ENCODE results near the gene BABAM2. TPM values are rescaled to one million over a fixed set of nuclear protein-coding genes. Genes with fewer than 3 reads are reported as not detected.

The BABAM2 gene
- total and polyA plus RNA-seq, 2 experiments from 2014 or later = 35.2 to 46.1 TPM

DNA sequence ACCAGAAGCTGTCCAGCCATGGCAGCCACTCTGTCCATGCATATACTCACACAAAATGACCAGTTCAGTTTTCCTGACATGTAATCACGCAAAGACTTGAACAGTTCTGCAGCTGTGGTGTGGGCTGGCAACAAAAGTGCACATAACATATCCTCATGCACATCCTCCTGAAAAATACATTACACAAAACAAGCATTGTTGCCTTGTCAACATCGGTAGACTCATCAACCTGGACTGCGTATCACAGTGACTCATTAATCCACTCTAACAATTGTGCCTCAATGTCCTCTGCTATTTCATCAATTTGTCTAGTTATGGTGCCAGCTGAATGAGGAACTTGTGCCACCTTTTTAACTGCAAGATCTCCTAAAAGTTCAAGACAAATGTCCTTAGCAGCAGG lies 19.8 kb upstream of the BABAM2 start:
- DNase-seq = no peak
- WGBS, 2 experiments (ENCODE audit: low coverage in 1 of 2, low lambda C conversion rate in 2 of 2, missing lambda C conversion rate in 2 of 2) = 94 to 98% methylated on average over 3 of the region's 3 CpGs
- no peaks in the 10 kb centered on the region for H3K79me2 ChIP-seq (ENCODE audit: insufficient read depth)
- H2AFZ ChIP-seq = no peak overlapping the region
- no peak overlapping the region for H3K27ac ChIP-seq
- no peak overlapping the region for H3K4me3 ChIP-seq
- no peaks in the 10 kb centered on the region for H3K9me2 ChIP-seq (ENCODE audit: insufficient read depth)
- no peak overlapping the region for H3K4me2 ChIP-seq (ENCODE audit: unreplicated experiment)
- H3F3A ChIP-seq (ENCODE audit: insufficient read depth) = no peaks in the 10 kb centered on the region
- H3K4me1 ChIP-seq (ENCODE audit: insufficient read depth) = no peaks in the 10 kb centered on the region
- no peak for TF ChIP-seq EZH2 (IDR thresholded peaks at IDR 0.05; ENCODE audit: insufficient read depth, poor library complexity, severe bottlenecking)
- TF ChIP-seq EZH2phosphoT487 (IDR thresholded peaks at IDR 0.05; ENCODE audit: insufficient read depth, low read depth) = no peak
- in situ Hi-C loops (cut with MboI) = no loop called here
- no peak overlapping the region for H3K9ac ChIP-seq
- H3K36me3 ChIP-seq (ENCODE audit: low read depth) = no peaks in the 10 kb centered on the region
- H3K9me3 ChIP-seq (ENCODE audit: low read depth) = no peaks in the 10 kb centered on the region
- no peaks in the 10 kb centered on the region for H4K20me1 ChIP-seq (ENCODE audit: insufficient read depth)
- H3K27me3 ChIP-seq (replicated peaks; ENCODE audit: insufficient read depth) = no peaks in the 10 kb centered on the region

GRCh38 chr2:27871802-27872201 lies 18.7 kb upstream of the BABAM2 start:
- no peaks in the 10 kb centered on the region for H3F3A ChIP-seq (ENCODE audit: insufficient read depth)
- in situ Hi-C loops (cut with MboI) = no loop called here
- H3K4me3 ChIP-seq = no peak overlapping the region
- no peaks in the 10 kb centered on the region for H3K4me1 ChIP-seq (ENCODE audit: insufficient read depth)
- no peak overlapping the region for H3K27ac ChIP-seq
- H3K9me3 ChIP-seq (ENCODE audit: low read depth) = no peaks in the 10 kb centered on the region
- TF ChIP-seq EZH2 (IDR thresholded peaks at IDR 0.05; ENCODE audit: insufficient read depth, poor library complexity, severe bottlenecking) = no peak
- no peak for TF ChIP-seq EZH2phosphoT487 (IDR thresholded peaks at IDR 0.05; ENCODE audit: insufficient read depth, low read depth)
- H3K27me3 ChIP-seq (replicated peaks; ENCODE audit: insufficient read depth) = no peaks in the 10 kb centered on the region
- no peaks in the 10 kb centered on the region for H4K20me1 ChIP-seq (ENCODE audit: insufficient read depth)
- WGBS, 2 experiments (ENCODE audit: low coverage in 1 of 2, low lambda C conversion rate in 2 of 2, missing lambda C conversion rate in 2 of 2) = 95 to 97% methylated on average over 3 of the region's 3 CpGs
- no peak overlapping the region for H2AFZ ChIP-seq
- no peaks in the 10 kb centered on the region for H3K36me3 ChIP-seq (ENCODE audit: low read depth)
- H3K4me2 ChIP-seq (ENCODE audit: unreplicated experiment) = no peak overlapping the region
- H3K79me2 ChIP-seq (ENCODE audit: insufficient read depth) = no peaks in the 10 kb centered on the region
- H3K9ac ChIP-seq = no peak overlapping the region
- no peaks in the 10 kb centered on the region for H3K9me2 ChIP-seq (ENCODE audit: insufficient read depth)
- DNase-seq = no peak

- H3K9me3 ChIP-seq (ENCODE audit: low read depth) = no peaks in the 10 kb centered on the region
- H3K4me2 ChIP-seq (ENCODE audit: unreplicated experiment) = no peak overlapping the region
- in situ Hi-C loops (cut with MboI) = no loop called here
- H3K4me1 ChIP-seq (ENCODE audit: insufficient read depth) = no peaks in the 10 kb centered on the region
- WGBS, 2 experiments (ENCODE audit: low coverage in 1 of 2, low lambda C conversion rate in 2 of 2, missing lambda C conversion rate in 2 of 2) = 7 to 9% methylated on average over 1 of the region's 1 CpG
- DNase-seq = no peak
- H3K79me2 ChIP-seq (ENCODE audit: insufficient read depth) = no peaks in the 10 kb centered on the region
- H3K36me3 ChIP-seq (ENCODE audit: low read depth) = no peaks in the 10 kb centered on the region
- H3K9ac ChIP-seq = no peak overlapping the region
- H2AFZ ChIP-seq = no peak overlapping the region
- H3K27me3 ChIP-seq (replicated peaks; ENCODE audit: insufficient read depth) = no peaks in the 10 kb centered on the region
- no peaks in the 10 kb centered on the region for H3K9me2 ChIP-seq (ENCODE audit: insufficient read depth)
- H4K20me1 ChIP-seq (ENCODE audit: insufficient read depth) = no peaks in the 10 kb centered on the region
- TF ChIP-seq EZH2phosphoT487 (IDR thresholded peaks at IDR 0.05; ENCODE audit: insufficient read depth, low read depth) (no peak), EZH2 (IDR thresholded peaks at IDR 0.05; ENCODE audit: insufficient read depth, poor library complexity, severe bottlenecking) (no peak)
- H3K27ac ChIP-seq = no peak overlapping the region
- no peaks in the 10 kb centered on the region for H3F3A ChIP-seq (ENCODE audit: insufficient read depth)
- no peak overlapping the region for H3K4me3 ChIP-seq
These were observed 17.4 kb upstream of the BABAM2 start for GRCh38 chr2:27873091-27873490.

DNA sequence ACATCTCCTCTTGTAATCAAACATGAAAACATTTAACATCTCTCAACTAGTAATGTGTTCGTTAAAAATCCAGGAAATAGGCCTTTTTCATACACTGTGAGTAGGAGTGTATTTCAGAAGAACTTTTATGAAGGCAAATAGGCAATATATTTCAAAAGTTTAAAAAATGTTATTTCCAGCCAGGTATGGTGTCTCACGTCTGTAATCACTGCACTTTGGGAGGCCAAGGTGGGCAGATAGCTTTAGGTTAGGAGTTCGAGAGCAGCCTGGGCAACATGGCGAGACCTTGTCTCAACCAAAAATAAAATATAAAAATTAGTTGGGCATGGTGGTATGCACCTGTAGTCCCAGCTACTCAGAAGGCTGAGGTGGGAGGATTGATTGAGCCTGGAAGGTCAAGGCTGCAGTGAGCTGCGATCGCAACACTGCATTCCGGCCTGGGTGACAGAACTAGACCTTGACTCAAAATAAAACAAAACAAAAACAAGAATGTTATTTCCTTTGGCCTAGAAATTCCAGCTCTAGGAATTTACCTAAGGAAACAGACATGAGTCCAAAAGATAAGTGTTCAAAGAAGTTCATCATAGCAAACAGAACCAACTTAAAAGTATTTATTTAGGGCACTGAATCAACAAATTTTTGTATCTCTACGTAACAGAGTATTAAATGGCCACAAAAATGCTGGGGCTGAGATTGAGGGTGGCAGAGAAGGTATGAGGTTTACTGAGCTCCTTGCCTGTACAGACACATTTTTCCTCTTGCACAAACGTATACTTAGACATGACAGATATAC lies 15.2 kb upstream of the BABAM2 start:
- Histone ChIP-seq H3K79me2 (ENCODE audit: insufficient read depth) (no peaks in the 10 kb centered on the region), H3K9me3 (ENCODE audit: low read depth) (no peaks in the 10 kb centered on the region), H2AFZ (no peak overlapping the region), H4K20me1 (ENCODE audit: insufficient read depth) (no peaks in the 10 kb centered on the region), H3F3A (ENCODE audit: insufficient read depth) (no peaks in the 10 kb centered on the region), H3K4me1 (ENCODE audit: insufficient read depth) (no peaks in the 10 kb centered on the region), H3K4me2 (ENCODE audit: unreplicated experiment) (no peak overlapping the region), H3K27me3 (replicated peaks; ENCODE audit: insufficient read depth) (no peaks in the 10 kb centered on the region), H3K27ac (no peak overlapping the region), H3K9ac (no peak overlapping the region), H3K4me3 (no peak overlapping the region), H3K36me3 (ENCODE audit: low read depth) (no peaks in the 10 kb centered on the region), H3K9me2 (ENCODE audit: insufficient read depth) (no peaks in the 10 kb centered on the region)
- TF ChIP-seq EZH2 (IDR thresholded peaks at IDR 0.05; ENCODE audit: insufficient read depth, poor library complexity, severe bottlenecking) (no peak), EZH2phosphoT487 (IDR thresholded peaks at IDR 0.05; ENCODE audit: insufficient read depth, low read depth) (no peak)
- 86 to 89% methylated on average over 9 of the region's 9 CpGs for WGBS, 2 experiments (ENCODE audit: low coverage in 1 of 2, low lambda C conversion rate in 2 of 2, missing lambda C conversion rate in 2 of 2)
- no peak for DNase-seq
- in situ Hi-C loops (cut with MboI) = no loop called here
